ENCODE data around the gene PKD1L1.

Gene PKD1L1

DNA sequence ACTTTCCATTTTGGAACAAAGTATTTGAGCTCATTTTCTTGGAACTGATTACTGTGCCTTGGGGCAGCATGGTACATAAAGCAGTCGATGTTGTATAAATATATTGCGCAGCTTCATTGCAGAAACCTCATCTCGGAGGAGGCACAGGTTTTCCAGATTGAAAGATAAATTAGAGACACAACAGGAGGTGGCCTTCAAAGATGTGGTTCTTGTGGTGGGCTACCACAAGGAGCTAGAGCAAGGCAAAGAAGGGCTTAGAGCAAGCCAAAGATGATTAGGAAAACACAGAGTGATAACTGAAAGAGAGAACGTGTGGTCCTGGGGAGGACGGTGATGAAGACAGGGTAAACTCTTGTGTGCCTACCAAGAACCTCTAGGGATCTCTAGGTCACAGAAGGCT lies 197.2 kb downstream of the PKD1L1 start:
- FAIRE-seq (no peak), DNase-seq (ENCODE audit: insufficient read length, low spot score) (no peak)

DNA sequence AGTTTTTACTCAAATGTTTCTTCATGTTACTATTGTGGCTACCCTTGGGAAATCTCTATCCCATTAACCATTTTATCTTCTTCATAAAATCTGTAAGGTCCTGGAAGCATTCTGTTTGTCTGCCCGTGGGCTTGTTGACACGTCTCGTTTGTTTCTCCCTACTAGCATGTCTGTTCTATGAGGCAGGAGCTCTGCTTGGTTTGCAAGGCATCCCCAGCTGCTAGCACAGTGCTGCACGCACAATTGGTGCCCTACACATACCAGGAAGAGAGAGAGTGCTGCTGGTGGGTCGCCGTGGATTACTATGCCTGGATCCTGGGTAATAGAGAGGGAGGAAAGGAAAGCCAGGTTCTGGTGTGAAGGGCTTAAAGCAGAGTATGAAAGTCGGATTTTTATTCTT lies 200.2 kb downstream of the PKD1L1 start:
- DNase-seq (ENCODE audit: insufficient read length, low spot score) (no peak), FAIRE-seq (no peak)

DNA sequence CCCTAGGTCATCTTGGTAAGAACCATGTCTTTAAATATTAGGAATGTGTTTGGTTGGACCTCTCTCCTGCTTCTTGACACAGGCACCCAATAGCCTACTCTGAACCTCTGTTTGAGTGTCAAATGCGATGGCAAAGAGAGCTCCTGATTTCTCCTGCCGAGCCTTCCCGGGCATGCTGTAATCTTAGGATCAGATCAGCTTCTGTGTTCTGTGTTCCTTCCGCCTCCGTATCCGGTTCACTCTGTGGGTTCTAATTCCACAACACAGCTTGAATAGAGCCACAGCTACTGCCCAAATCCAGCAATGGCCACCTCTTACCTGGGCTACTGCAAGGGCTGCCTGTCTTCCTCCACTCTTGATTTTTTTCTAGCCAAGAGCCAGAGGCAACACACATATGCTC lies 201.1 kb downstream of the PKD1L1 start:
- no peak for FAIRE-seq
- DNase-seq (ENCODE audit: insufficient read length, low spot score): no peak

DNA sequence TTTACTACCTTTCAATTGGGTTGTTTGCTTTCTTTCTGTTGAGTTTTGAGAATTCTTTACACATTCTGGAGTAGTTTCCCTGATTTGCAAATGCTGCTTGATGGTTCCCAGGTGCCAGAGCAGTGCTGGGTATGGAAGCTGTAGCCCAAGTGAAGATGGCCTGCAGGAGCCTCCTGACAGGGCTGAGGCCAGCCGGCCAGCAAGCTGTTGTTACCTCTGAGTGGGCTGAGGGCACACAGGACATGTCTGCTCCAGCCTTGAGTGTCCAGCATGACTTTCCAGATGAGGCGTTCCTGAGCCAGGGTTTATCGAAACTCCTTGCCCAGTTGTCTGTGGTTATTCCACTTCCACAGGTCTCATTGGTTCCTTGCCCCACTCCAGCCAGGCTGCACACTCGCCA lies 201.8 kb downstream of the PKD1L1 start:
- no peak for FAIRE-seq
- no peak for DNase-seq (ENCODE audit: insufficient read length, low spot score)

DNA sequence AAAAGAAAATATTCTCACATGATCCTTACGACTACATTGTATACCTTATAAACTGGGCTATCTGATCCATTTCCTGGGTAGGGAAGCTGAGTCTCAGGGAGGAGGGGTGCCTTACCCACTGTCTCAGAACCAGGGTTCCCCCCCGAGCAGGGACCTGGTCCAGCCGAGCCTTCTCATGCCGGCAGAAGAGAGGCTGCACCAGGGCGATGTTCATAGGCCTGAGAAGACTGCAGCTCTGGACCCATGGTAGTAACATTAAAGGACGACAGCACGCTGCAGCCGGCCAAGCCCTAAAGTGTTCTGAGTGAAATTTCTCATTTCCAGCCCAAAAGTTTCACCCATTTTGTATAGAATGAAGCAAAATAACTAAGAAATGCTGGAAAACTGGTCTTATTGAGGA lies 203.4 kb downstream of the PKD1L1 start:
- FAIRE-seq (no peak), DNase-seq (ENCODE audit: insufficient read length, low spot score) (no peak)

DNA sequence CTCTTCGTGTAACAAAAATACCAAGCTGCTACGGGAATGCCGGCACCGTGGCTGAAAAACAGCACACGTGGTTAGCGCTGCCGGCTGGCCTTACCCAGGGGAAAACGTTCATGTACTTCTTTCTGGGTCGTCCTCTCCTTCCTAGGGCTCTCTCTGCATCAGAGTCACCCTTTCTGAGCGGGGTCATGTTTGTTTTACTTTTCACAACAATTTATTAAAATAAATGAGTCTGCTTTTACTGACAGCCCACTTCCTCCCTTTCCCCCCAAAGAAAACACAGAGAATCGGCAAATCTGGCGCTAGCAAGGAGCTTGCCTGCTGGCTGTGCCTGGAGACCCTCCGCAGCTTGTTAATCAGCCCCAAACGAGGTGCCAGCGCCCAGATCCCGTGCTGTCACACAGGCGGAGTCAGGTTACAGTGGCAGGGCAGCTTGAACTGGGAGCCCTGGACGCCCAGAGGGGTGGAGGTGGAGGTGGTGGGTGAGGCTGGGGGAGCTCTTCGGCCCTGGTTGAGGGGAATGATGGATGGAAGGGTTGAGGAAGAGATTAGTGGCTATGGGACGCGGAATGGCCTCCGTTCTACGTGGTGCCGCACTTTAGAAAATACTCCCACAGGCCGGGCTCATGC lies 204.2 kb downstream of the PKD1L1 start:
- DNase-seq (ENCODE audit: insufficient read length, low spot score): no peak
- no peak for FAIRE-seq

DNA sequence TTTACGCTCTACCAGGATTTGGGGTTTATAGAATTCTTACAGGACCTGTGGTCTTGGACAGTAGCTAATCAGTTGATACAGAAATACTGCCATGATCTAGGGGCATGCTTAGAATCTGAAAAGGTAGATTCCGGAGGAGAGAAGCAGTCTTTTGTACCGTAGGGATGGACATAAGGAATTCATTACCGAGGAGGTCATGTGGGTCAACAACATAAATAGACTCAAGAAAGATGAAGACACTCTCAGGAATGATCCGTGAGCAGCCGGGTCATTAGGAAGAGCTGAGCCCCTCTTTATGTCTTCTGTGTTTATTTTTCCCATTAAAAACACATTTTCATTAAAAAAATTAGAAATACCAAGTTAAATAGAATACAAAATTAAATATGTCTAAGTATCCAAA lies 206.3 kb downstream of the PKD1L1 start:
- DNase-seq (ENCODE audit: insufficient read length, low spot score): no peak
- FAIRE-seq: no peak

DNA sequence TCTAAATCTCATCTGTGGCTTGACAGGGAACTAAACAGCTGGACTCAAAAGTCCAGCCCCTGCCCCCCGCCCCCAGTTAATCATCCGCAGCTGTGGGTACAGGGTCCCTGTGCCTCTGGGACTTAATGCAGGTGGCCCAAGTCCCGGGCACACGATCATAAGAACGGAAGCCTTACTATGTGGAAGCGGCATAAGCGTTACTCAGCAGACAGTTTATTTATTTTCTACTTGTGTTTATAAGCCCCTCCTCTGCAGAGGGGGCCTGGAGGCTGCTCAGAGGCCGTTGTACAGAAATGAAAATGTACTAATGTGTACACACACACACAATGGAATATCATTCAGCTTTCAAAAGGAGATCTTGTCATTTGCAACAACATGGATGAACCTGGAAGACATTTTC lies 208.4 kb downstream of the PKD1L1 start:
- FAIRE-seq (no peak), DNase-seq (ENCODE audit: insufficient read length, low spot score) (no peak)

DNA sequence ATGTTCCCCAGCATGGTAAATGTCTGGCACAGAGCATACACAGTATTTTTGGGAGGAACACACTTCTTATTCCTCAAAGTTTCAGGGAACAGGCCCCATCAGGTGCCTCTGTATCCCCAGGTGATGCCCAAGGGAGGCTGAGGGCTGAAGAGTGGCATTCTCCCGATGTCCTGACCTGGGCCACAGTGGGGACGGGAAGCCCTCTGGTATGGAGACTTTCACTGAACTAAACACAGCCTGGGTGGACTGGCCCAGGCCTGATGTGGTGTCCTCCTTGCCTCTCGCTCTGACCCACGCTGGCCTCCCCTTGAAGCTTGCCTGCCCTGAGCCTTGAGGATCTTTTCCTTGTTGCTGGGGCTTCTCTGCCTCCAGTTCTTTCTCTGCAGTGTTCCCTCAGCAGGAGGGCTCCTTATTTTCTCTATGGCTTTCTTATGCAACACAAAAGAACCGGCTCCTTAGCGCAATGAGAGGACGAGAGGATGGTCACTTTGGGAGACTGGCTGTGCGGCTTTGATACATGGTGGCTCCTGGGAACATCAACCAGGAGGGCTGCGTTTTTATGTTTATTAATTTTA lies 208.9 kb downstream of the PKD1L1 start:
- FAIRE-seq: no peak
- no peak for DNase-seq (ENCODE audit: insufficient read length, low spot score)

DNA sequence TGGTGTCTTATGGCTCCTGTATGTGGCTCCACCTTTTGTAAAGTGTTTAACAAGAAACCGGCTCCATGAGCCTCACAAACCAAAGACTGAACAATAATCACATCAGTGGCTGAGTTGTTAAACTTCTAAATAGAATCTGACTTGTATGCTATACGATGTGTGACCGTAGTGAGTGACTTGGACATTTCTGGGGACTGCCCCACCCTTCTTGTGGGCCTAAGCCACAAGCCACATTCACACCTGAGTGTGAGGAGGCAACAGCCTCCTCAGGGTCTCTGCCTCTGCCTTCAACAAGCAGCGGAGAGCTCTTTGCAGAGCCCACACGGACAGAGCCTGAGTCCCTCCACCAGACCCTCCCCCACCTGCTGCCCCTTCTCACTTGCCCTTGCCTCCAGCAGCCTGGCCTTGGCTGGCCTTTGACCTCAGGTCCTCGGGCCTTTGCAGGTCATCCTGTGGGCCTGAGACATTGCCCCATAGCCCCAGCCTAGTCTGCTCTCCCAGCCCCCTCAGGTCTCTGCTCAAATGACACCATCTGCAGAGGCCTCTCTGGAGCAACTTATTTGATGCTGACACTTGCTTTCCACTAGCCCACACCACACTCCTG lies 209.6 kb downstream of the PKD1L1 start:
- FAIRE-seq: no peak
- DNase-seq (ENCODE audit: insufficient read length, low spot score): no peak

DNA sequence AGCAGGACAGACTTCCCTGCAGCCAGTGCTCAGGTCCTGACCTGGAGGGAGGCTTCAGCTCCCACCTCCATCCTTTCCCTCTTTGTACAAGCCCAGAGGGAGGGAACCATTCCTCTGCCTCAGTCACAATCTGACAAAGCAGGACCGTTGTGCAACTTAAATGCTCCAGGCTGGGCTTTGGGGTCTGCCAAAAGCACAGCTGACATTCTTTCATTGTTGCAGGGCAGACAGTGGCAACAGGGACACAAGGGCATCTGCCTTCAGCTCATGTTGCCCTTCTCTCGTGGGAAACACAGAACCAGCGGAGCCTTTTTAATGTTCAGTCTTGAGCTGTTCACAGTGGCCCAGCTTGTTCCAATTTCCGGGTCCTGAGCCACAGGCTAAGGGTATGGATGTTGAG lies 210.7 kb downstream of the PKD1L1 start:
- no peak for FAIRE-seq
- no peak for DNase-seq (ENCODE audit: insufficient read length, low spot score)

DNA sequence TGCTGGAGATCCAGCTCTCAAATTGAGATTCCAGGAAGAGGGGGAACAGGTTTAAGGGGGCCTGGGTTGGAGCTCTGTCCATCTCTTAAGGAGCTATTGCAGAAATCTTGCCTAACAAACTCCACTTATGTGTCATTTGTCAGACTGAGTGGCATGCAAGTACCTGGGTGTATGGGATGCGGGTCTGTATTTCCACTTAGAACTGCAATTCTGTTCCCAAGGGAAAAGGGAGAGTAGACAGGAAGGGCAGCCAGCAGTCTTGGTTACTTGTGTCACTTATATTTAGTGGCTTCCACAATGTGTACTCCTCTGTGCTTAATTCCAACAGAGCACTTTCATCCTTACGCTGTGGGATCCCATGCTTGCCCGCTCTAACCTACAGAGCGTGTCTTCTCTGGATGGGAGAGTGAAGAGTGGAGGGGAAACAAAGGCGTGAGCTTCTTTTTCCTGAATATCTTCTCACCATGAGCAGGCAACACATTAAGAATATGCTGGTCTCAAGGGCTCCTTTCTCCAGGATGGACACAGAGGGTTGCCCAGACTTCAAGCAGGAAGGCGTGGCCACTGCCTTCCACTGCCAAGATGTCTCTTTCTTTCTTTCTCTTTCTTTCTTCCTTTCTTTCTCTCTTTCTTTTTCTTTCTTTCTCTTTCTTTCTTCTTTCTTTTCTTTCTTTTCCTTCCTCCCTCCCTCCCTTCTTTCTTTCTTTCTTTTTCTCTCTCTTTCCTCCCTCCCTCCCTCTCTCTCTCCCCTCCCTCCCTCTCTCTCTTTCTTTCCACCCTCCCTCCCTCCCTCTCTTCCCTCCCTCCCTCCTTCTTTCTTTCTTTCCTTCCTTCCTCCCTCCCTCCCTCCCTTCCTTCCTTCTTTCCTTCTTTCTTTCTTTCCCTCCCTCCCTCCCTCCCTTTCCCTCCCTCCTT lies 212.6 kb downstream of the PKD1L1 start:
- no peak for FAIRE-seq

DNA sequence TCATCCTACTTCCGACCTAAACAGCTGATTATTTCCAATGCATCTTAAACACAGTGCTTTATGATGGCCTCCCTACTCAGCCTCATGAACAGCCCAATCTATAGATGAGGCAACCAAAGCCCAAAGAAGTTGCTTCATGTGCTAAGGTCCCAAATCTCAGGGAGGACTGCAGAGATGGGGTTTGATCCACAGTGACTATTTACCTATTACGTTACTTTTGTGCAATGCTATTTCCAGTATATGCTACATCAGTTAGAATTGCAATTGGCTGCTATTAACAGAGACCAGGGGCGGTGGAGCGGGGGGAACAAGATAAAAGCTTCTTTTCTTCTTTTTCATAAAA lies 213.3 kb downstream of the PKD1L1 start:
- DNase-seq (ENCODE audit: insufficient read length, low spot score) (no peak), FAIRE-seq (no peak)

More for the DNA sequence above, 212.6 kb downstream of the PKD1L1 start:
- DNase-seq (ENCODE audit: insufficient read length, low spot score): no peak

DNA sequence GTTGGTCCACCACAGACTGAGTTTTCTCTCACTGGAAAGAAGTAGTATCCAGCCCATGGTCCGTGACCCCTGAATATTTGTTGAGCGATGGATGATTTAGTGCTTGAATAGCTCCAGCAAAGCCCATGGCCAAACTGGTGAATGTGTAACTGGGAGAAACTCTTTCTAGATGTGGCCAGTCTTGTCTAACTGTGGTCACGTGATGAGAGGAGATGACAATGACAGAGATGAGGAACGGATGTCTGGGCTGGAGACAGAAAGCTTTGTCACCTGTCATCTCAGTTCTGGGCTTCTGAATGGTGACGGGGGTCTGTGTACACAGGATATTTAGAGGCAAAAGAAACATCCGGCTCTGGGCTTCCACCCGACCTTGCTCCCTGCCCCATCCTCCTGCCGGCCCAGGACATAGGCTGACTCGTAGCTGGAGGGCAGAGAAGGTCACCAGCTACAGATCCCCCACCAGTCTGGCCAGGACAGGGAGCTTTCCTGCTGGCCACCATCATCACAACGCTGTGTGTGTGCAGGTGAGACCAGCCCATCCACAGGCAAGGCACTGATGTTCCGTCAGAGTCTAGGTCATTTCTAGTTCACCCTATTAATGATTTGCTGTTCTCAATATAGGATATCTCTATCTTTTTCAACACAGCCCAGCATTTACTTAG lies 213.8 kb downstream of the PKD1L1 start:
- FAIRE-seq: no peak
- DNase-seq (ENCODE audit: insufficient read length, low spot score): no peak

DNA sequence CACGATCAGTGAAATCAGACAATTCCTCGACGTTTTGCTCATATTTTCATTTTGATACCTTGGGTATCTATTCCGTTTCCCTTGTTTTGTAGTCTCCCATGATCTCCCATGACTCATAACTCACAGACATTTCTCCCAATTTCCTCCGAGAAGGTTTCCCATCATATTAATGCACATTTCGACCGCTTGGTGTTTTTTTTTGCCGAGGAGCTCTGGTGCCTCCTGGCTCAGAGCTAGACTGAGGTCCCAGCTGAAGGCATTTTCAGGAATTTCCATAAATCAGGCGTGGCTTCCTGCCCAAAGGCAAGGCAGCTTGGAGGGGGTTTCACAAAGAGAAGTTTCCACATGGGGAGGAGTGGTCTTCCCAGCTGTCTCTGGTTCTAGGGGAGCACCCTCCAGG lies 218.1 kb downstream of the PKD1L1 start:
- DNase-seq (ENCODE audit: insufficient read length, low spot score): no peak
- no peak for FAIRE-seq

DNA sequence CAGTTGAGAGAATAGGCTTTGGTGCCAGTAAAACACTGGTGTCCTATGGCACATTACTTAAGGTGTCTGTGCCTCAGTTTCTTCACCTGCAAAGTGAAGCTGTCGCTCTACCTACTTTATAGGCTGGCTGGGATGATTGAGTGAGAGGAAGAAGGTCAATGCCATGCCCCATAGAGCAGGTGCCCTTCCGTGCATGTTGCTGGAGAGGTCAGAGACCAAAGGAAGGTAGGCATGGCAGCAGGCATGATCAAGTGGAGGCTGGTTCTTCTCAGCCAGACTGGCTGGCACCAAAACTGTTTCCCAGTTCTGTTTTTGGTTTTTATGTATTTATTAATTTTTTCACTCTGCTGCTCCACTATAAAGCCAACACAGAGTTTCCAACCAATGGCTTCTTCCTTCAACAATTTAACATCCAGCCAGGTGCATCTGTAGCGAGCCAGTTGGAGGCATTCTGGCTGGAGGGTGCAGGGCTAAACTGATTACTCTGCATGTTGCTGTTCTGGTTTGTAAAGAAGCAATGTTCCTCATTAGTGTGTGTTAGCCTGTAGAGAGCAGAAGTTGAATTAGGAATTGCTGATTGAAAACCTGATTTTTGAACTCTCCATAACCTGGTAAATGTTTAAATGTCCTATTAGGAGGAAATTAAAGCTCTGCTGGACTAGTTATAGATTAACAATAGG lies 222.1 kb downstream of the PKD1L1 start:
- no peak for FAIRE-seq

DNA sequence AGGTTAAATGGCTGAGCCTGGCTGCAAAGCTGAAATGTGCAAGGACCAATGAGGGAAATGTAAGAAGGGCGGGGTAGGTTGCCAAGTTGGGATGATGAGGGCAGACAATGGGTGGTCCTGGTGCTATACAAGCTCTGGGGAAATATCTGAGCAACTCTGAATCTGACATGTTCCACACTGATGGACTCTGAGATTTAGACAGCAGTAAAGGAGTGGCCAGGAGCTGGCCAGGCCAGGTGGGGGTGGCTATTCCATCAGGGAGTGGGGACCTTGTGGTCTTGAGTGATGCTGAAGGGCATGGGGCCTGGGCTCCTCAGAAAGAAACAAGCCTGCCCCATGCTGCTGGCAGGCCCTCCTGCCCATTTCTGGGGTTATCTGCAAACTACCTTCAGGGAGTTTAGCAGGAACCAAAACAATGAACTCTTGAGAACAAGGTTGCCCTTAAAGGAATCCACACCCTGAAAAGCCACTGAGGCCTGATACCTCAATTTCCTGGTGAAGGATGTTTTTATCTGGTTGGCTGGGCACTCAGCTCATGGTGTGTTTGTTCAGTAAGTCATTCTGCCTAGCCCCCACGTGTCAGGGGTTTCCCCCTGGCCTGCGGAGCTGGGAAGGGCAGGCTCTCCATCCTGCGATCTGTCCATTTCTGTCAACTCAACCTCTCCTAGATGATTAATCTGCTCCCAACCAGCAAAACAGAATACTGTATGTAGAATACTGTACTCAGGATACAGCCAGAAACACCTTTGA lies 223.1 kb downstream of the PKD1L1 start:
- no peak for FAIRE-seq
- no peak for DNase-seq (ENCODE audit: insufficient read length, low spot score)

More for the DNA sequence above, 222.1 kb downstream of the PKD1L1 start:
- DNase-seq (ENCODE audit: insufficient read length, low spot score): no peak
